Lung (tissue), 12 donors: ENCODE measurements around the gene PIAS2. TPM values are rescaled to one million over a fixed set of nuclear protein-coding genes. Genes with fewer than 3 reads are reported as not detected.

Experiments
- ATAC-seq: fragments of 200-7000 bp; cut with Tn5 transposase; one replicate; pipeline ENCODE4 v1.9.1; 2020; ENCODE audit warnings: moderate number of reproducible peaks; ENCODE audit not compliant: insufficient read depth, low FRiP score
- DNase-seq, 3 donors: peaks; one replicate each; pipeline ENCODE4 v3.0.0-alpha.2; 2013 to 2017
- H3K27ac ChIP-seq, 2 donors: one replicate each; pipeline ENCODE4 v1.5.1; 2013; ENCODE audit warnings: mild to moderate bottlenecking in 2 of 2, moderate library complexity in 2 of 2, control low read depth in 1 of 2, inconsistent platforms in 1 of 2, low read depth in 1 of 2, low read length in 1 of 2
- H3K27me3 ChIP-seq, 3 donors: one replicate each; pipeline ENCODE4 v1.5.1; 2013; ENCODE audit warnings: low read length in 2 of 3; ENCODE audit not compliant: control insufficient read depth in 3 of 3, insufficient read depth in 3 of 3
- H3K36me3 ChIP-seq, 4 donors: one replicate each; pipeline ENCODE4 v1.5.1; 2013; ENCODE audit warnings: low read length in 4 of 4, mild to moderate bottlenecking in 1 of 4, moderate library complexity in 1 of 4; ENCODE audit not compliant: control insufficient read depth in 4 of 4, insufficient read depth in 4 of 4
- H3K4me1 ChIP-seq, 5 donors: one replicate each; pipeline ENCODE4 v1.5.1; 2013; ENCODE audit warnings: low read length in 5 of 5, mild to moderate bottlenecking in 2 of 5, moderate library complexity in 1 of 5; ENCODE audit not compliant: control insufficient read depth in 5 of 5, insufficient read depth in 5 of 5
- H3K4me3 ChIP-seq: one replicate; pipeline ENCODE4 v1.5.1; 2013; ENCODE audit warnings: mild to moderate bottlenecking, control low read depth, moderate library complexity
- H3K9ac ChIP-seq, 2 donors: one replicate each; pipeline ENCODE4 v1.5.1; 2013; ENCODE audit warnings: low read length in 2 of 2, control low read depth in 1 of 2; ENCODE audit not compliant: insufficient read depth in 1 of 2
- H3K9me3 ChIP-seq, 4 donors: one replicate each; pipeline ENCODE4 v1.5.1; 2013; ENCODE audit warnings: low read length in 3 of 4, mild to moderate bottlenecking in 1 of 4, moderate library complexity in 1 of 4; ENCODE audit not compliant: control insufficient read depth in 4 of 4, insufficient read depth in 3 of 4
- WGBS, 2 donors: extraction: QIAGEN DNeasy Blood & Tissue Kit; methylation state at CpG; one replicate each; pipeline ENCODE4 v1.1.7; 2013; 5-methylcytosine and 5-hydroxymethylcytosine counted together
- polyA plus RNA-seq, 2 donors: library from polyadenylated mRNA; stranded (reverse); fragments of 200-250 nt; gene quantifications; one replicate each; pipeline ENCODE4 v1.2.1, GENCODE V29; 2013
- total RNA-seq, 2 donors: library from RNA; depleted of rRNA in 1 of 2; stranded (reverse); fragments of >200 nt in 1 of 2; gene quantifications; one replicate each; pipeline ENCODE4 v1.2.1, GENCODE V29; 2014 to 2021
- TF ChIP-seq, protein P1 (sequence below): IDR thresholded peaks from 2 replicates; pipeline ENCODE4 v1.5.1; 2012; ENCODE audit warnings: mild to moderate bottlenecking; ENCODE audit errors: control extremely low read depth, extremely low read depth
- donor health status: control.
- donor health status: control.
- donor health status: Bipolar disorder and iron deficiency.
- donor health status: healthy.
- donor health status: DM: yes; HTN: yes; CAD: no.

PIAS2 gene
- total and polyA plus RNA-seq, 4 donors: 4.2 to 47.6 (median 18.0) TPM

DNA sequence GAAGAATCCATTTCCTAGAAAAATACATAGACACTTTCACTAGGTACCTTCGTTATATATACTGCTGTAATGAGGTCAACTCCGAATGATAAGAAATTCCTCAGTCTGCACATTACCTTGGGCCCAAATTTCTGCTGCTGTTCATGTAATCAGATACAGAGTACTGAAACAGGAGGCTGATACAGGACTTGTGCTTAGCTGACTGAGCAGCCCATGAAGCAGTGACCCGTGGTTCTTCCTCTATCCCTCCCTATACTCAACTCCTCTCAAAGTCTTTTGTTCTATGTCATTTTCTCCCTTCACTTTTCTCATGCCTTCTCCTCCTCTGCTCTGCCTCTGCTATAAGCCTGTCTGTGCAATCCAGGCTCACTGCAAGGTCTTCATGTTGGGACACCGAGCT is 102.9 kb downstream of the PIAS2 start:
- DNase-seq (no peak), ATAC-seq (no peak)
- H3K27ac ChIP-seq: no peak overlapping the region
- H3K36me3 ChIP-seq: no peaks in the 10 kb centered on the region
- no peak overlapping the region for H3K4me3 ChIP-seq
- H3K9me3 ChIP-seq: no peaks in the 10 kb centered on the region
- H3K9ac ChIP-seq: no peak overlapping the region
- H3K27me3 ChIP-seq: no peaks in the 10 kb centered on the region
- WGBS, 2 donors: 93 to 97% methylated on average over 4 of the region's 4 CpGs
- no peaks in the 10 kb centered on the region for H3K4me1 ChIP-seq
- TF ChIP-seq, protein P1, sequence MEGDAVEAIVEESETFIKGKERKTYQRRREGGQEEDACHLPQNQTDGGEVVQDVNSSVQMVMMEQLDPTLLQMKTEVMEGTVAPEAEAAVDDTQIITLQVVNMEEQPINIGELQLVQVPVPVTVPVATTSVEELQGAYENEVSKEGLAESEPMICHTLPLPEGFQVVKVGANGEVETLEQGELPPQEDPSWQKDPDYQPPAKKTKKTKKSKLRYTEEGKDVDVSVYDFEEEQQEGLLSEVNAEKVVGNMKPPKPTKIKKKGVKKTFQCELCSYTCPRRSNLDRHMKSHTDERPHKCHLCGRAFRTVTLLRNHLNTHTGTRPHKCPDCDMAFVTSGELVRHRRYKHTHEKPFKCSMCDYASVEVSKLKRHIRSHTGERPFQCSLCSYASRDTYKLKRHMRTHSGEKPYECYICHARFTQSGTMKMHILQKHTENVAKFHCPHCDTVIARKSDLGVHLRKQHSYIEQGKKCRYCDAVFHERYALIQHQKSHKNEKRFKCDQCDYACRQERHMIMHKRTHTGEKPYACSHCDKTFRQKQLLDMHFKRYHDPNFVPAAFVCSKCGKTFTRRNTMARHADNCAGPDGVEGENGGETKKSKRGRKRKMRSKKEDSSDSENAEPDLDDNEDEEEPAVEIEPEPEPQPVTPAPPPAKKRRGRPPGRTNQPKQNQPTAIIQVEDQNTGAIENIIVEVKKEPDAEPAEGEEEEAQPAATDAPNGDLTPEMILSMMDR: no peak

DNA sequence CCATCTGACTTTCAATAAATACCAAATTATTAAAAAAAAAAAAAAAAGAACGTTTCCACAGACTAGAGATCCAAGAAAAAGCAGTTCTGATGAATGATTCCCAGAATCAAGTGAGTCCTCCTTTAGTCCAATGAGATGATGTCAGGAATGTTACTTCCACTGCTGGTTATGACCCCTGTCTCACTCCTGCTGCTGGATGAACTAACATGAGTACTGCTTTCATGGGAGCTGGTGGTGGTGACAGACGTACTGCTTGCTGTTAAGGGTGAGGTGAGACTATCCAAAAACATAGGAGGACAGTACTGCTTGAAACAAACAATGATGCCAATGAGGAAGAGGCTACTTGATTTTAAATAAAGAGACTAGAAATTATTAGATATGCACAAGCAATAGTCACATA is 105.0 kb downstream of the PIAS2 start:
- TF ChIP-seq, protein P1: no peak
- no peak for ATAC-seq

DNA sequence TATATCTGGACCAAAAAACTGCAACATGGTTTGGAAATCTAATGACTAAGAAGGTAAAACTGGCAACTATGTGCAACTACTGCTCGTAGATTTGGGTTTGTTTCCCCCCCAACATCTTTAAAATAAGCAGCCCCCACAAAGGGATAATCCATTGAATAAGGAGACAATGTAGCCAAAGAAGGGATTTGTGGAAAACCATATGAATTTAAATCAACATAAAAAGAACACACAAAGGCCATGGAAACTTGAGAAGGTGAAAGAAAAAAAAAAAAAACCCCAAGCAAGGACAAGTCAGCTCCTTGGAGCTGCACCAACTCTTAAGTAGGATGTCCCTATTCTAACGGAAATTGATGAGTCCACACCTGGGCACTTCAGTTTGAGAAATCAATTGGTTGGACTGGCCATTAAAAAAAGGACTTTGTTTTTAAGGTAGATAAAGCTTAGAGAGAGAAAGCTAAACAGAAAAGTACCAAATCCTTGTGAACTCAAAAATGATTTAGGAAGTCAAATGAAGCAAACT is 106.8 kb downstream of the PIAS2 start:
- no peak for DNase-seq
- WGBS, 2 donors: 89 to 96% methylated on average over 2 of the region's 2 CpGs
- no peak for ATAC-seq

More for the DNA sequence above, 105.0 kb downstream of the PIAS2 start:
- no peaks in the 10 kb centered on the region for H3K27me3 ChIP-seq
- DNase-seq: no peak
- 81 to 82% methylated on average over 2 of the region's 2 CpGs for WGBS, 2 donors
- H3K4me3 ChIP-seq: no peak overlapping the region
- no peak overlapping the region for H3K9ac ChIP-seq
- H3K36me3 ChIP-seq: no peaks in the 10 kb centered on the region
- no peaks in the 10 kb centered on the region for H3K4me1 ChIP-seq
- no peaks in the 10 kb centered on the region for H3K9me3 ChIP-seq
- H3K27ac ChIP-seq: no peak overlapping the region

More for the DNA sequence above, 106.8 kb downstream of the PIAS2 start:
- TF ChIP-seq, protein P1: no peak
- no peaks in the 10 kb centered on the region for H3K9me3 ChIP-seq
- H3K36me3 ChIP-seq: no peaks in the 10 kb centered on the region
- no peaks in the 10 kb centered on the region for H3K4me1 ChIP-seq
- H3K4me3 ChIP-seq: no peak overlapping the region
- H3K9ac ChIP-seq: no peak overlapping the region
- H3K27ac ChIP-seq: no peak overlapping the region
- no peaks in the 10 kb centered on the region for H3K27me3 ChIP-seq
